Mesendoderm (in vitro differentiated cells): ENCODE results near the gene BRAF.
"Not testable (repeated sequence)": the region's sequence is repeated elsewhere in the genome, so short reads cannot be mapped to it uniquely, and the experiment has no call there.

Source experiments
- DNase-seq: peaks from one replicate; pipeline ENCODE4 v3.0.0; 2013
- H2AK5ac ChIP-seq: 2 replicates; pipeline ENCODE4 v1.6.1; 2013; ENCODE audit warnings: low read length, inconsistent platforms
- H2BK120ac ChIP-seq: 2 replicates; pipeline ENCODE4 v1.6.1; 2013; ENCODE audit warnings: low read depth, mild to moderate bottlenecking, low read length, moderate library complexity, mixed read lengths
- H2BK15ac ChIP-seq: replicated peaks from 2 replicates; pipeline ENCODE4 v1.6.1; 2013; ENCODE audit warnings: low read depth, mild to moderate bottlenecking, moderate library complexity
- H2BK5ac ChIP-seq: 2 replicates; pipeline ENCODE4 v1.6.1; 2013; ENCODE audit warnings: low read length, inconsistent platforms
- H3K18ac ChIP-seq: 2 replicates; pipeline ENCODE4 v1.6.1; 2013; ENCODE audit warnings: mild to moderate bottlenecking, low read length, mixed read lengths
- H3K23ac ChIP-seq: one replicate; pipeline ENCODE4 v1.6.1; 2013; ENCODE audit warnings: low read length
- H3K27ac ChIP-seq: 2 replicates; pipeline ENCODE4 v1.5.1; 2013; ENCODE audit warnings: low read depth, mild to moderate bottlenecking, inconsistent platforms, low read length, moderate library complexity
- H3K27me3 ChIP-seq: 2 replicates; pipeline ENCODE4 v1.6.1; 2013; ENCODE audit warnings: low read length, control low read depth, mild to moderate bottlenecking, inconsistent platforms; ENCODE audit not compliant: insufficient read depth, poor library complexity
- H3K36me3 ChIP-seq: 2 replicates; pipeline ENCODE4 v1.6.1; 2013; ENCODE audit warnings: low read length, inconsistent platforms; ENCODE audit not compliant: control insufficient read depth, insufficient read depth
- H3K4ac ChIP-seq: one replicate; pipeline ENCODE4 v1.6.1; 2013; ENCODE audit warnings: low read depth, mild to moderate bottlenecking, low read length, moderate library complexity
- H3K4me1 ChIP-seq: 2 replicates; pipeline ENCODE4 v1.6.1; 2013; ENCODE audit warnings: low read depth, low read length, inconsistent platforms; ENCODE audit not compliant: control insufficient read depth
- H3K4me2 ChIP-seq: 2 replicates; pipeline ENCODE4 v1.6.1; 2013; ENCODE audit warnings: low read length
- H3K4me3 ChIP-seq: 2 replicates; pipeline ENCODE4 v1.5.1; 2013; ENCODE audit warnings: mild to moderate bottlenecking, low read length
- H3K56ac ChIP-seq: one replicate; pipeline ENCODE4 v1.6.1; 2013; ENCODE audit warnings: low read length
- H3K79me1 ChIP-seq: 2 replicates; pipeline ENCODE4 v1.6.1; 2013; ENCODE audit warnings: low read length, inconsistent platforms
- H3K79me2 ChIP-seq: 2 replicates; pipeline ENCODE4 v1.6.1; 2013; ENCODE audit warnings: mild to moderate bottlenecking, low read length; ENCODE audit not compliant: control insufficient read depth, insufficient read depth
- H3K9ac ChIP-seq: 2 replicates; pipeline ENCODE4 v1.6.1; 2013; ENCODE audit warnings: low read length, inconsistent platforms
- H4K5ac ChIP-seq: one replicate; pipeline ENCODE4 v1.6.1; 2013; ENCODE audit warnings: low read length
- H4K8ac ChIP-seq: one replicate; pipeline ENCODE4 v1.6.1; 2013; ENCODE audit warnings: low read depth, mild to moderate bottlenecking, control low read depth, low read length, moderate library complexity
- WGBS: extraction: QIAGEN DNeasy Blood & Tissue Kit; methylation state at CpG from one replicate; pipeline ENCODE4 v1.1.7; 2013; ENCODE audit warnings: low lambda C conversion rate, missing lambda C conversion rate; ENCODE audit not compliant: insufficient coverage; ENCODE audit errors: extremely low coverage; 5-methylcytosine and 5-hydroxymethylcytosine counted together

The BRAF gene

GRCh38 chr7:140763166-140763565, 161.6 kb downstream of the BRAF start:
- WGBS, result no CpG with 5 or more reads among the region's 25 CpGs
- H2BK15ac ChIP-seq, H3K36me3 ChIP-seq, H2AK5ac ChIP-seq, H3K4me1 ChIP-seq, H3K79me2 ChIP-seq, H3K9ac ChIP-seq, H4K5ac ChIP-seq, H4K8ac ChIP-seq, H3K18ac ChIP-seq, H3K4me2 ChIP-seq, H3K4me3 ChIP-seq, H3K23ac ChIP-seq, H2BK120ac ChIP-seq, H3K4ac ChIP-seq, H2BK5ac ChIP-seq, H3K27ac ChIP-seq, H3K56ac ChIP-seq, H3K79me1 ChIP-seq, DNase-seq, H3K27me3 ChIP-seq: not testable (repeated sequence)

GRCh38 chr7:140761375-140761774, 163.4 kb downstream of the BRAF start:
- H3K79me1 ChIP-seq, H3K79me2 ChIP-seq, H3K9ac ChIP-seq, H2AK5ac ChIP-seq, H2BK5ac ChIP-seq, H3K4me3 ChIP-seq, H2BK120ac ChIP-seq, H3K36me3 ChIP-seq, H3K18ac ChIP-seq, H3K4me2 ChIP-seq, H3K4me1 ChIP-seq, H3K4ac ChIP-seq, H4K8ac ChIP-seq, H4K5ac ChIP-seq, H3K56ac ChIP-seq, DNase-seq, H3K27me3 ChIP-seq, H2BK15ac ChIP-seq, H3K27ac ChIP-seq, H3K23ac ChIP-seq: not testable (repeated sequence)
- no CpG with 5 or more reads among the region's 3 CpGs for WGBS

GRCh38 chr7:140754506-140754905, 170.2 kb downstream of the BRAF start:
- Histone ChIP-seq H2AK5ac (no peak overlapping the region), H2BK15ac (no peak overlapping the region), H2BK5ac (no peak overlapping the region), H4K8ac (no peak overlapping the region), H3K4me3 (no peak overlapping the region), H3K27ac (no peak overlapping the region), H3K4ac (no peak overlapping the region), H3K23ac (no peak overlapping the region), H3K9ac (no peak overlapping the region), H3K56ac (no peak overlapping the region), H3K79me1 (no peaks in the 10 kb centered on the region), H2BK120ac (no peak overlapping the region), H3K4me1 (no peaks in the 10 kb centered on the region), H3K4me2 (no peak overlapping the region), H3K18ac (no peak overlapping the region), H4K5ac (no peak overlapping the region), H3K36me3 (no peaks in the 10 kb centered on the region), H3K27me3 (no peaks in the 10 kb centered on the region), H3K79me2 (no peaks in the 10 kb centered on the region)
- WGBS, result 100% methylated on average over 1 of the region's 3 CpGs
- DNase-seq, result no peak

GRCh38 chr7:140752533-140752932, 172.2 kb downstream of the BRAF start:
- no peak overlapping the region for H2BK15ac ChIP-seq
- no peak for DNase-seq
- no peak overlapping the region for H4K8ac ChIP-seq
- no peak overlapping the region for H3K27ac ChIP-seq
- no peaks in the 10 kb centered on the region for H3K36me3 ChIP-seq
- no peak overlapping the region for H2BK120ac ChIP-seq
- no peak overlapping the region for H3K4ac ChIP-seq
- H3K79me2 ChIP-seq, result no peaks in the 10 kb centered on the region
- no peak overlapping the region for H3K9ac ChIP-seq
- no peak overlapping the region for H3K4me3 ChIP-seq
- H3K4me2 ChIP-seq, result no peak overlapping the region
- H3K23ac ChIP-seq, result no peak overlapping the region
- H3K4me1 ChIP-seq, result no peaks in the 10 kb centered on the region
- H2BK5ac ChIP-seq, result no peak overlapping the region
- WGBS, result no CpG with 5 or more reads among the region's 1 CpG
- H3K79me1 ChIP-seq, result no peaks in the 10 kb centered on the region
- H2AK5ac ChIP-seq, result no peak overlapping the region
- no peaks in the 10 kb centered on the region for H3K27me3 ChIP-seq
- no peak overlapping the region for H3K18ac ChIP-seq
- no peak overlapping the region for H3K56ac ChIP-seq
- H4K5ac ChIP-seq, result no peak overlapping the region

GRCh38 chr7:140746751-140747150, 178.0 kb downstream of the BRAF start:
- H3K4me2 ChIP-seq, result no peak overlapping the region
- no peak overlapping the region for H2BK120ac ChIP-seq
- H4K8ac ChIP-seq, result no peak overlapping the region
- no peak for DNase-seq
- H3K36me3 ChIP-seq, result no peaks in the 10 kb centered on the region
- WGBS, result no CpG with 5 or more reads among the region's 2 CpGs
- H3K4ac ChIP-seq, result no peak overlapping the region
- H3K18ac ChIP-seq, result no peak overlapping the region
- no peaks in the 10 kb centered on the region for H3K79me1 ChIP-seq
- no peak overlapping the region for H3K23ac ChIP-seq
- no peaks in the 10 kb centered on the region for H3K27me3 ChIP-seq
- no peaks in the 10 kb centered on the region for H3K79me2 ChIP-seq
- no peak overlapping the region for H2AK5ac ChIP-seq
- no peaks in the 10 kb centered on the region for H3K4me1 ChIP-seq
- H2BK15ac ChIP-seq, result no peak overlapping the region
- no peak overlapping the region for H3K9ac ChIP-seq
- H3K4me3 ChIP-seq, result no peak overlapping the region
- no peak overlapping the region for H3K56ac ChIP-seq
- no peak overlapping the region for H3K27ac ChIP-seq
- H4K5ac ChIP-seq, result no peak overlapping the region
- no peak overlapping the region for H2BK5ac ChIP-seq

GRCh38 chr7:140745266-140746058, 179.3 kb downstream of the BRAF start:
- H4K5ac ChIP-seq, result no peak overlapping the region
- H2BK5ac ChIP-seq, result no peak overlapping the region
- no peak overlapping the region for H3K4me2 ChIP-seq
- no peaks in the 10 kb centered on the region for H3K79me2 ChIP-seq
- no peaks in the 10 kb centered on the region for H3K4me1 ChIP-seq
- H3K36me3 ChIP-seq, result no peaks in the 10 kb centered on the region
- H3K27ac ChIP-seq, result no peak overlapping the region
- no peak overlapping the region for H2AK5ac ChIP-seq
- no peak for DNase-seq
- H3K56ac ChIP-seq, result no peak overlapping the region
- no peak overlapping the region for H2BK15ac ChIP-seq
- whole genome bisulfite sequencing, result no CpG with 5 or more reads among the region's 6 CpGs
- H3K79me1 ChIP-seq, result no peaks in the 10 kb centered on the region
- no peaks in the 10 kb centered on the region for H3K27me3 ChIP-seq
- H3K23ac ChIP-seq, result no peak overlapping the region
- H3K18ac ChIP-seq, result no peak overlapping the region
- no peak overlapping the region for H3K4ac ChIP-seq
- H2BK120ac ChIP-seq, result no peak overlapping the region
- H3K4me3 ChIP-seq, result no peak overlapping the region
- H4K8ac ChIP-seq, result no peak overlapping the region
- H3K9ac ChIP-seq, result no peak overlapping the region
